ENCODE results near the gene NANS. TPM values are rescaled to one million over a fixed set of nuclear protein-coding genes. Genes with fewer than 3 reads are reported as not detected.

The NANS gene
- total and polyA plus RNA-seq, 2 of the 13 experiments (the other 11 are each of a cell fraction or from before 2014, with no cell fraction given): 86.9 to 203 TPM

GRCh38 chr9:98031935-98032334 is 24.6 kb upstream of the NANS start:
- ChIA-PET CTCF (ENCODE audit: low intra/inter-chr PET ratio, low total read pairs) (no interaction called here), POLR2A (no interaction called here)
- BruUV-seq (replicated peaks): no TSS peak
- DNase-seq (ENCODE audit: low spot score) (no peak), ATAC-seq (no peak), FAIRE-seq (no peak)
- in situ Hi-C loops (cut with HindIII; ENCODE audit: extremely low pct_ligation_motif_present, low pct_unique_long_range_greater_than_20kb) (loop anchor here (10.0 kb wide), 1 partner anchor 107 kb away; the partner anchor contains the start of gene TRMO), intact Hi-C loops (cut with micrococcal nuclease; ENCODE audit: unreplicated experiment) (no loop called here)
- no peak overlapping the region for H3K27ac ChIP-seq (ENCODE audit: extremely low read length, insufficient read depth, low read length)
- no peaks in the 10 kb centered on the region for H3K36me3 ChIP-seq (replicated peaks in 1 of 2; ENCODE audit: control insufficient read depth in 1 of 2, insufficient read depth in 2 of 2, low read length in 2 of 2)
- H4K20me1 ChIP-seq (ENCODE audit: insufficient read depth, low read length): no peaks in the 10 kb centered on the region
- 55% methylated on average over 1 of the region's 1 CpG for WGBS (ENCODE audit: low lambda C conversion rate)
- H3K4me2 ChIP-seq (ENCODE audit: low read depth, low read length): no peak overlapping the region
- H3K79me2 ChIP-seq (ENCODE audit: insufficient read depth, low read length): no peaks in the 10 kb centered on the region
- no peak overlapping the region for H3K4me3 ChIP-seq (replicated peaks in 1 of 3; ENCODE audit: insufficient read depth in 1 of 3, low read depth in 2 of 3, low read length in 3 of 3)
- H3K9ac ChIP-seq (ENCODE audit: insufficient read depth, low read depth, low read length): no peak overlapping the region
- H3K27me3 ChIP-seq (ENCODE audit: control insufficient read depth in 1 of 2, insufficient read depth in 2 of 2, low read length in 2 of 2): no peaks in the 10 kb centered on the region
- no peak overlapping the region for H2AFZ ChIP-seq (ENCODE audit: low read length)
- H3K4me1 ChIP-seq (ENCODE audit: insufficient read depth, low read length): peaks cover 10% of the 10 kb centered on the region; the same call in 1 of the 2 replicates
- no peaks in the 10 kb centered on the region for H3K9me3 ChIP-seq (ENCODE audit: low read length)
- TF ChIP-seq U2AF1 (optimal IDR thresholded peaks at IDR 0.05; ENCODE audit: low read depth, low read length) (no peak), SOX13 (IDR thresholded peaks at IDR 0.05) (no peak), SOX13 (CRISPR knock-in tag; conservative IDR thresholded peaks at IDR 0.05 in 1 of 2, IDR thresholded peaks at IDR 0.05 in 1 of 2) (no peak), DR1 (CRISPR knock-in tag; IDR thresholded peaks at IDR 0.05) (no peak), TCF7L2 (IDR thresholded peaks at IDR 0.05; ENCODE audit: low read depth, low read length) (no peak), KLF6 (CRISPR knock-in tag; IDR thresholded peaks at IDR 0.05) (no peak), ZNF704 (CRISPR knock-in tag; IDR thresholded peaks at IDR 0.05; ENCODE audit: borderline replicate concordance) (no peak), NONO (IDR thresholded peaks at IDR 0.05) (no peak), NONO (CRISPR knock-in tag; conservative IDR thresholded peaks at IDR 0.05) (no peak), DZIP1 (CRISPR knock-in tag; IDR thresholded peaks at IDR 0.05) (no peak), E2F2 (CRISPR knock-in tag; IDR thresholded peaks at IDR 0.05; ENCODE audit: borderline replicate concordance) (no peak), ZFP36L2 (CRISPR knock-in tag; IDR thresholded peaks at IDR 0.05) (no peak), ZNF136 (CRISPR knock-in tag; IDR thresholded peaks at IDR 0.05; ENCODE audit: low read depth) (no peak)
- TF ChIP-seq, protein P1, sequence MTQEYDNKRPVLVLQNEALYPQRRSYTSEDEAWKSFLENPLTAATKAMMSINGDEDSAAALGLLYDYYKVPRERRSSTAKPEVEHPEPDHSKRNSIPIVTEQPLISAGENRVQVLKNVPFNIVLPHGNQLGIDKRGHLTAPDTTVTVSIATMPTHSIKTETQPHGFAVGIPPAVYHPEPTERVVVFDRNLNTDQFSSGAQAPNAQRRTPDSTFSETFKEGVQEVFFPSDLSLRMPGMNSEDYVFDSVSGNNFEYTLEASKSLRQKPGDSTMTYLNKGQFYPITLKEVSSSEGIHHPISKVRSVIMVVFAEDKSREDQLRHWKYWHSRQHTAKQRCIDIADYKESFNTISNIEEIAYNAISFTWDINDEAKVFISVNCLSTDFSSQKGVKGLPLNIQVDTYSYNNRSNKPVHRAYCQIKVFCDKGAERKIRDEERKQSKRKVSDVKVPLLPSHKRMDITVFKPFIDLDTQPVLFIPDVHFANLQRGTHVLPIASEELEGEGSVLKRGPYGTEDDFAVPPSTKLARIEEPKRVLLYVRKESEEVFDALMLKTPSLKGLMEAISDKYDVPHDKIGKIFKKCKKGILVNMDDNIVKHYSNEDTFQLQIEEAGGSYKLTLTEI (CRISPR knock-in tag; conservative IDR thresholded peaks at IDR 0.05): no peak
- TF ChIP-seq, protein P2, sequence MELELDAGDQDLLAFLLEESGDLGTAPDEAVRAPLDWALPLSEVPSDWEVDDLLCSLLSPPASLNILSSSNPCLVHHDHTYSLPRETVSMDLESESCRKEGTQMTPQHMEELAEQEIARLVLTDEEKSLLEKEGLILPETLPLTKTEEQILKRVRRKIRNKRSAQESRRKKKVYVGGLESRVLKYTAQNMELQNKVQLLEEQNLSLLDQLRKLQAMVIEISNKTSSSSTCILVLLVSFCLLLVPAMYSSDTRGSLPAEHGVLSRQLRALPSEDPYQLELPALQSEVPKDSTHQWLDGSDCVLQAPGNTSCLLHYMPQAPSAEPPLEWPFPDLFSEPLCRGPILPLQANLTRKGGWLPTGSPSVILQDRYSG (CRISPR knock-in tag; IDR thresholded peaks at IDR 0.05): no peak
- TF ChIP-seq, protein P3, sequence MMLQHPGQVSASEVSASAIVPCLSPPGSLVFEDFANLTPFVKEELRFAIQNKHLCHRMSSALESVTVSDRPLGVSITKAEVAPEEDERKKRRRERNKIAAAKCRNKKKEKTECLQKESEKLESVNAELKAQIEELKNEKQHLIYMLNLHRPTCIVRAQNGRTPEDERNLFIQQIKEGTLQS (CRISPR knock-in tag; IDR thresholded peaks at IDR 0.05): no peak

All from HepG2 (cell line).